GM12878 (cell line): ENCODE measurements around the gene PAXX. TPM values are rescaled to one million over a fixed set of nuclear protein-coding genes. Genes with fewer than 3 reads are reported as not detected.

ENCODE experiments used
- ATAC-seq: fragments of 200-7000 bp; cut with Tn5 transposase; 3 replicates; pipeline ENCODE4 v1.9.1; 2020; ENCODE audit warnings: mild to moderate bottlenecking, moderate library complexity
- BruUV-seq: library from RNA; stranded (reverse); fragments of 400-500 nt; replicated peaks from 2 replicates; lab custom pipeline; 2021; lab: Mats Ljungman, UMichigan
- CTCF ChIA-PET: fragments of 300-600 bp; sonication (Branson Sonifier 250); formaldehyde crosslinking; extraction: SDS; loops from one replicate; lab custom pipeline; 2021; ENCODE audit warnings: inconsistent platforms; lab: Yijun Ruan, JAX
- POLR2A ChIA-PET: fragments of 350-600 bp; formaldehyde crosslinking; extraction: SDS; loops from one replicate; lab custom pipeline; 2021; ENCODE audit warnings: inconsistent platforms; lab: Charles Lee
- RAD21 ChIA-PET: fragments of 300-600 bp; sonication (Branson Sonifier 250); formaldehyde crosslinking; loops from one replicate; lab custom pipeline; 2023; ENCODE audit warnings: antibody characterized with exemption; ENCODE audit not compliant: unreplicated experiment; lab: Charles Lee
- SMC1A ChIA-PET: fragments of 300-600 bp; sonication (Branson Sonifier 250); formaldehyde crosslinking; loops from one replicate; lab custom pipeline; 2023; ENCODE audit not compliant: unreplicated experiment, uncharacterized antibody; lab: Charles Lee
- DNase-seq: peaks from one replicate; pipeline ENCODE4 v3.0.0-alpha.2; 2011; ENCODE audit warnings: low read depth, low spot score
- FAIRE-seq: peaks from 3 replicates; lab custom pipeline; 2011; peaks lifted over from hg19 to GRCh38; lab: Jason Lieb, UNC
- H2AFZ ChIP-seq: 2 replicates; pipeline ENCODE4 v1.6.0; 2011; ENCODE audit warnings: low read depth, low read length, control low read depth; ENCODE audit not compliant: control insufficient read depth
- H3K27ac ChIP-seq: 2 replicates; pipeline ENCODE4 v1.5.1; 2011; ENCODE audit warnings: control low read depth; ENCODE audit not compliant: control insufficient read depth, insufficient read depth
- H3K27me3 ChIP-seq, 2 experiments: replicated peaks in 1 of 2; 2 replicates each; pipeline versions ENCODE4 v1.6.0 to v1.6.1; 2011; ENCODE audit warnings: low read length in 1 of 2; ENCODE audit not compliant: control insufficient read depth in 2 of 2, insufficient read depth in 2 of 2
- H3K36me3 ChIP-seq, 2 experiments: 2 replicates each; pipeline ENCODE4 v1.5.1; 2011; ENCODE audit warnings: low read length in 1 of 2; ENCODE audit not compliant: control insufficient read depth in 2 of 2, insufficient read depth in 2 of 2
- H3K4me1 ChIP-seq: 2 replicates; pipeline ENCODE4 v1.6.1; 2011; ENCODE audit warnings: mild to moderate bottlenecking, low read length, moderate library complexity, mixed read lengths; ENCODE audit not compliant: control insufficient read depth, insufficient read depth
- H3K4me2 ChIP-seq: 2 replicates; pipeline ENCODE4 v1.6.0; 2011; ENCODE audit warnings: control low read depth; ENCODE audit not compliant: control insufficient read depth, insufficient read depth
- H3K4me3 ChIP-seq: fragments of 200-600 bp; sonication (generic); 2 replicates; pipeline ENCODE4 v1.5.1; 2016
- H3K79me2 ChIP-seq: 2 replicates; pipeline ENCODE4 v1.6.0; 2011; ENCODE audit warnings: low read length; ENCODE audit not compliant: control insufficient read depth, insufficient read depth
- H3K9ac ChIP-seq: 2 replicates; pipeline ENCODE4 v1.8.0; 2011; ENCODE audit warnings: low read length, control low read depth, mixed read lengths; ENCODE audit not compliant: control insufficient read depth, insufficient read depth
- H3K9me3 ChIP-seq: replicated peaks from 3 replicates; pipeline ENCODE4 v1.5.1; 2011; ENCODE audit warnings: mild to moderate bottlenecking, low read length; ENCODE audit not compliant: control insufficient read depth, insufficient read depth
- H4K20me1 ChIP-seq: 2 replicates; pipeline ENCODE4 v1.6.0; 2011; ENCODE audit not compliant: control insufficient read depth, insufficient read depth
- PRDM15 ChIP-seq: fragments of 450-650 bp; formaldehyde crosslinking; IDR thresholded peaks from 2 replicates; pipeline ENCODE4 v1.4.0; 2020; ENCODE audit warnings: mild to moderate bottlenecking, moderate library complexity
- WGBS: methylation state at CpG from one replicate; pipeline ENCODE4 v1.1.6; 2016; ENCODE audit warnings: low lambda C conversion rate; ENCODE audit not compliant: insufficient replicate concordance, insufficient coverage; ENCODE audit errors: missing lambda C conversion rate; 5-methylcytosine and 5-hydroxymethylcytosine counted together
- in situ Hi-C: fragments of 300-500 bp; cut with MboI; formaldehyde crosslinking; loops from 9 replicates; pipeline ENCODE4 v1.14.3; 2018; ENCODE audit warnings: mixed read lengths
- intact Hi-C: fragments of 100-400 bp; cut with micrococcal nuclease; formaldehyde crosslinking; loops from one replicate; pipeline ENCODE4 v1.14.2; 2022; ENCODE audit not compliant: unreplicated experiment
- polyA plus RNA-seq, 11 experiments: library from polyadenylated mRNA; depleted of rRNA in 4 of 11; unstranded in 6 of 11; stranded (reverse) in 5 of 11; fragments of >200 nt; fragmentation: Nextera tagmentation in 4 of 11; fragmentation: Illumina TruSeq in 1 of 11; extraction: Ambion mirVana in 4 of 11; extraction: Trizol in 1 of 11; gene quantifications; 1 replicate in 1 of 11; 2 replicates in 10 of 11; pipeline versions ENCODE4 v1.2.1 to v1.2.3, GENCODE V29; 2011 to 2016; ENCODE audit warnings: inconsistent platforms in 2 of 11, missing spikeins in 2 of 11, low read depth in 1 of 11
- total RNA-seq, 4 experiments: library from RNA; depleted of rRNA in 3 of 4; stranded (reverse); fragments of >200 nt in 3 of 4; fragmentation: Illumina TruSeq in 1 of 4; extraction: Trizol in 1 of 4; gene quantifications; 2 replicates each; pipeline versions ENCODE4 v1.2.1 to v1.2.3, GENCODE V29; 2013 to 2021

The PAXX gene
- total and polyA plus RNA-seq, 10 of the 15 experiments (the other 5 are each of a cell fraction or from before 2014, with no cell fraction given) = 0.18 to 60.6 (median 29.5) TPM

GRCh38 chr9:136964833-136965422 lies 27.3 kb upstream of the PAXX start:
- WGBS = 38% methylated on average over 12 of the region's 26 CpGs
- no peaks in the 10 kb centered on the region for H3K36me3 ChIP-seq
- no peak overlapping the region for H2AFZ ChIP-seq
- no peaks in the 10 kb centered on the region for H3K79me2 ChIP-seq
- H3K4me3 ChIP-seq = no peak overlapping the region
- no TSS peak for BruUV-seq
- H3K4me1 ChIP-seq = peaks cover 7% of the 10 kb centered on the region
- H3K9me3 ChIP-seq = no peaks in the 10 kb centered on the region
- ATAC-seq (no peak), FAIRE-seq (no peak), DNase-seq (no peak)
- ChIA-PET POLR2A (interaction anchor here (0.8 kb wide), 1 partner anchor 84 kb away, joined by 4 read pairs; no protein-coding TSS in a partner anchor), RAD21 (interaction anchor here (1.7 to 2.4 kb wide), 2 partner anchors 17 to 35 kb away, joined by 7 to 10 read pairs; no protein-coding TSS in a partner anchor), SMC1A (interaction anchor here (1.0 kb wide), 2 partner anchors 12 to 27 kb away, joined by 3 read pairs; partner anchors contain the start of gene PAXX), CTCF (interaction anchor here (1.0 kb wide), 1 partner anchor 70 kb away, joined by 5 read pairs; no protein-coding TSS in a partner anchor)
- TF ChIP-seq PRDM15 (CRISPR knock-in tag) = no peak
- H4K20me1 ChIP-seq = no peaks in the 10 kb centered on the region; the same call in 1 of the 2 replicates
- in situ Hi-C loops (no loop called here), intact Hi-C loops (no loop called here)
- no peaks in the 10 kb centered on the region for H3K27me3 ChIP-seq
- no peak overlapping the region for H3K9ac ChIP-seq
- no peak overlapping the region for H3K27ac ChIP-seq
- H3K4me2 ChIP-seq = no peak overlapping the region
